K562 (cell line): ENCODE measurements around the gene PPP2R2D. TPM values are rescaled to one million over a fixed set of nuclear protein-coding genes. Genes with fewer than 3 reads are reported as not detected.

Experiments
- CEBPG ChIP-seq, 3 experiments: fragments of 200-800 bp in 1 of 3; sonication (Bioruptor generic) in 1 of 3; sonication (generic) in 1 of 3; formaldehyde crosslinking in 1 of 3; IDR thresholded peaks in 2 of 3; conservative IDR thresholded peaks in 1 of 3; 2 replicates each; pipeline versions ENCODE4 v1.6.1 to v1.8.0; 2016 to 2022; ENCODE audit warnings: missing compliant biosample characterization in 2 of 3, missing genetic modification characterization in 2 of 3, mild to moderate bottlenecking in 1 of 3, missing genetic modification reagents in 1 of 3
- CEBPZ ChIP-seq: fragments of 150-350 bp; IDR thresholded peaks from 2 replicates; pipeline ENCODE4 v1.6.1; 2014; ENCODE audit warnings: low read depth, mild to moderate bottlenecking, low read length, borderline replicate concordance
- COPS2 ChIP-seq: fragments of 450-650 bp; conservative IDR thresholded peaks from 2 replicates; pipeline ENCODE4 v1.6.1; 2016; ENCODE audit warnings: mild to moderate bottlenecking, moderate library complexity
- E2F3 ChIP-seq: fragments of 250-450 bp; sonication (Bioruptor Pico); IDR thresholded peaks from 2 replicates; pipeline ENCODE4 v1.4.0; 2020; ENCODE audit warnings: mild to moderate bottlenecking
- JUN ChIP-seq, 2 experiments: sonication (generic) in 1 of 2; formaldehyde crosslinking in 1 of 2; IDR thresholded peaks; 2 replicates each; pipeline versions ENCODE4 v1.6.1 to v1.8.0; 2012 to 2022; ENCODE audit warnings: borderline replicate concordance in 2 of 2, mild to moderate bottlenecking in 2 of 2, improper control_type of control experiment in 1 of 2, low read depth in 1 of 2, low read length in 1 of 2, missing genetic modification reagents in 1 of 2
- MAFG ChIP-seq: fragments of 450-650 bp; conservative IDR thresholded peaks from 2 replicates; pipeline ENCODE4 v1.6.1; 2016; ENCODE audit warnings: missing genetic modification characterization, missing compliant biosample characterization
- NCOA2 ChIP-seq, 2 experiments: fragments of 450-650 bp; IDR thresholded peaks; 2 replicates each; pipeline ENCODE4 v1.6.1; 2018; ENCODE audit warnings: mild to moderate bottlenecking in 2 of 2, moderate library complexity in 1 of 2; ENCODE audit not compliant: partially characterized antibody in 2 of 2
- NFYB ChIP-seq: IDR thresholded peaks from 2 replicates; pipeline ENCODE4 v1.6.1; 2011; ENCODE audit warnings: mild to moderate bottlenecking, moderate library complexity; ENCODE audit not compliant: insufficient read length; ENCODE audit errors: extremely low read depth
- NR2C1 ChIP-seq, 2 experiments: fragments of 450-650 bp; IDR thresholded peaks; 2 replicates each; pipeline ENCODE4 v1.6.1; 2017; ENCODE audit warnings: mild to moderate bottlenecking in 2 of 2, antibody characterized with exemption in 1 of 2, inconsistent platforms in 1 of 2, missing compliant biosample characterization in 1 of 2, missing genetic modification characterization in 1 of 2
- RAD51 ChIP-seq: fragments of 450-650 bp; IDR thresholded peaks from 2 replicates; pipeline ENCODE4 v1.7.1; 2016; ENCODE audit warnings: low read depth, mild to moderate bottlenecking, borderline replicate concordance
- RBM14 ChIP-seq: fragments of 200-400 bp; formaldehyde crosslinking; IDR thresholded peaks from 2 replicates; pipeline ENCODE4 v1.6.1; 2018; ENCODE audit warnings: low read depth, mild to moderate bottlenecking, low read length, moderate library complexity, borderline replicate concordance; ENCODE audit not compliant: insufficient read depth
- RBM34 ChIP-seq: fragments of 200-400 bp; formaldehyde crosslinking; IDR thresholded peaks from 2 replicates; pipeline ENCODE4 v1.6.1; 2018; ENCODE audit warnings: low read length, borderline replicate concordance; ENCODE audit not compliant: insufficient read depth
- TFE3 ChIP-seq: fragments of 450-650 bp; formaldehyde crosslinking; IDR thresholded peaks from 2 replicates; pipeline ENCODE4 v1.4.0; 2020; ENCODE audit warnings: mild to moderate bottlenecking, mixed read lengths
- ZC3H11A ChIP-seq: IDR thresholded peaks from 2 replicates; pipeline ENCODE4 v1.6.1; 2012; ENCODE audit warnings: low read depth, low read length, improper control_type of control experiment
- ZNF280A ChIP-seq: fragments of 450-650 bp; IDR thresholded peaks from 2 replicates; pipeline ENCODE4 v1.6.1; 2018; ENCODE audit warnings: mild to moderate bottlenecking, low read depth; ENCODE audit not compliant: partially characterized antibody
- ZNF316 ChIP-seq: fragments of 450-650 bp; IDR thresholded peaks from 2 replicates; pipeline ENCODE4 v1.6.1; 2016
- polyA plus RNA-seq, 8 experiments: library from polyadenylated mRNA; depleted of rRNA in 4 of 8; stranded (reverse) in 5 of 8; unstranded in 3 of 8; fragments of >200 nt; fragmentation: Nextera tagmentation in 2 of 8; fragmentation: Illumina TruSeq in 1 of 8; extraction: Ambion mirVana in 2 of 8; extraction: Trizol in 1 of 8; gene quantifications; 2 replicates each; pipeline versions ENCODE4 v1.2.1 to v1.2.3, GENCODE V29; 2011 to 2014; ENCODE audit warnings: inconsistent platforms in 1 of 8, missing spikeins in 1 of 8
- total RNA-seq, 7 experiments: library from RNA; depleted of rRNA in 6 of 7; stranded (reverse); fragments of >200 nt in 6 of 7; fragmentation: Illumina TruSeq in 2 of 7; extraction: Trizol in 2 of 7; gene quantifications; 2 replicates each; pipeline versions ENCODE4 v1.2.1 to v1.2.3, GENCODE V29; 2011 to 2021; ENCODE audit warnings: low replicate concordance in 1 of 7

The PPP2R2D gene
- total and polyA plus RNA-seq, 9 of the 15 experiments (the other 6 are each of a cell fraction or from before 2014, with no cell fraction given) = 1.9 to 37.0 (median 26.8) TPM

- TF ChIP-seq MAFG (peak; percentile 46), RBM14 (no peak), ZNF316 (peak; percentile 75), NCOA2 (IDR thresholded peaks at IDR 0.05; ENCODE audit: partially characterized antibody in 2 of 2) (no peak), CEBPZ (no peak), CEBPG (CRISPR knock-in tag; IDR thresholded peaks at IDR 0.05) (no peak), CEBPG (tag; conservative IDR thresholded peaks at IDR 0.05 in 1 of 2, IDR thresholded peaks at IDR 0.05 in 1 of 2) (0 out of 4 replicates have a peak, but pooled peaks of 1 of the 2 experiments have one; percentile 23), JUN (IDR thresholded peaks at IDR 0.05; ENCODE audit: borderline replicate concordance, low read depth, low read length) (peak; percentile 24; the same call in 1 of the 2 replicates), JUN (CRISPR knock-in tag; IDR thresholded peaks at IDR 0.05; ENCODE audit: borderline replicate concordance) (no peak), NR2C1 (IDR thresholded peaks at IDR 0.05) (no peak), NR2C1 (tag; IDR thresholded peaks at IDR 0.05) (no peak), ZNF280A (no peak), COPS2 (no peak), ZC3H11A (no peak), TFE3 (CRISPR knock-in tag) (no peak), NFYB (no peak), RBM34 (no peak), RAD51 (no peak), E2F3 (CRISPR knock-in tag) (no peak)
- TF ChIP-seq, all 486 proteins: peak for 8
Measured at GRCh38 chr10:131983780-131984179, 83.0 kb downstream of the PPP2R2D start (continued).
